Activated gamma-delta T cell treated with anti-CD3 and anti-CD28 coated beads, Interleukin-2, amount 50 U/mL, for 16 hours (primary cell): ENCODE results near the gene RRP7A.
A peak's percentile ranks its signal among the peaks of the same experiment; 100 is the strongest.
"Not testable (repeated sequence)": the region's sequence is repeated elsewhere in the genome, so short reads cannot be mapped to it uniquely, and the experiment has no call there.

Source experiments
- DNase-seq: peaks from one replicate; pipeline ENCODE4 v3.0.0-alpha.2; 2020; ENCODE audit warnings: low read depth

The RRP7A gene

GRCh38 chr22:42536166-42536565, 16.6 kb upstream of the RRP7A start:
- no peak for DNase-seq

GRCh38 chr22:42535082-42535731, 15.6 kb upstream of the RRP7A start:
- DNase-seq: not testable (repeated sequence)

- DNase-seq: no peak
These were observed 14.0 kb upstream of the RRP7A start for GRCh38 chr22:42533638-42533977.

- DNase-seq: not testable (repeated sequence)
These were observed 11.9 kb upstream of the RRP7A start for GRCh38 chr22:42531401-42532084.

- not testable (repeated sequence) for DNase-seq
These were observed 9.8 kb upstream of the RRP7A start for GRCh38 chr22:42529435-42529834.

- DNase-seq: no peak
These were observed 9.2 kb upstream of the RRP7A start for GRCh38 chr22:42528591-42529307.

GRCh38 chr22:42522546-42522945, 3.0 kb upstream of the RRP7A start:
- DNase-seq: no peak

- DNase-seq: no peak
These were observed 1.6 kb upstream of the RRP7A start for GRCh38 chr22:42521228-42521546.

GRCh38 chr22:42518638-42519524, 715 bp downstream of the RRP7A start:
- not testable (repeated sequence) for DNase-seq

GRCh38 chr22:42517103-42517502, 2.5 kb downstream of the RRP7A start:
- DNase-seq: not testable (repeated sequence)

- no peak for DNase-seq
These were observed 3.7 kb downstream of the RRP7A start for GRCh38 chr22:42515896-42516295.

- not testable (repeated sequence) for DNase-seq
These were observed 4.3 kb downstream of the RRP7A start for GRCh38 chr22:42515304-42515703.

- not testable (repeated sequence) for DNase-seq
These were observed 5.3 kb downstream of the RRP7A start for GRCh38 chr22:42514331-42514730.

GRCh38 chr22:42512273-42512990, 7.2 kb downstream of the RRP7A start:
- DNase-seq: not testable (repeated sequence)

GRCh38 chr22:42511401-42511891, 8.2 kb downstream of the RRP7A start:
- no peak for DNase-seq

- DNase-seq: no peak
These were observed 10.0 kb downstream of the RRP7A start for GRCh38 chr22:42509548-42509947.

- DNase-seq: not testable (repeated sequence)
These were observed 10.6 kb downstream of the RRP7A start for GRCh38 chr22:42508975-42509364.

- not testable (repeated sequence) for DNase-seq
These were observed 11.1 kb downstream of the RRP7A start for GRCh38 chr22:42508327-42508974.

GRCh38 chr22:42500836-42501179, 18.8 kb downstream of the RRP7A start:
- DNase-seq: no peak

- peak; percentile 64 for DNase-seq
These were observed 19.3 kb downstream of the RRP7A start for GRCh38 chr22:42500161-42500835.
